HG02763 (cell line): Measurements from ENCODE around the gene MYL3.

ENCODE experiments used
- ATAC-seq: cut with Tn5 transposase; IDR thresholded peaks from one replicate; pipeline ENCODE4 v1.9.1; 2021; ENCODE audit warnings: mild to moderate bottlenecking, moderate library complexity; ENCODE audit not compliant: unreplicated experiment

MYL3 gene

GRCh38 chr3:46899151-46900006 lies 36.1 kb upstream of the MYL3 start:
- ATAC-seq, result no peak

GRCh38 chr3:46898321-46899150 lies 35.3 kb upstream of the MYL3 start:
- no peak for ATAC-seq

DNA sequence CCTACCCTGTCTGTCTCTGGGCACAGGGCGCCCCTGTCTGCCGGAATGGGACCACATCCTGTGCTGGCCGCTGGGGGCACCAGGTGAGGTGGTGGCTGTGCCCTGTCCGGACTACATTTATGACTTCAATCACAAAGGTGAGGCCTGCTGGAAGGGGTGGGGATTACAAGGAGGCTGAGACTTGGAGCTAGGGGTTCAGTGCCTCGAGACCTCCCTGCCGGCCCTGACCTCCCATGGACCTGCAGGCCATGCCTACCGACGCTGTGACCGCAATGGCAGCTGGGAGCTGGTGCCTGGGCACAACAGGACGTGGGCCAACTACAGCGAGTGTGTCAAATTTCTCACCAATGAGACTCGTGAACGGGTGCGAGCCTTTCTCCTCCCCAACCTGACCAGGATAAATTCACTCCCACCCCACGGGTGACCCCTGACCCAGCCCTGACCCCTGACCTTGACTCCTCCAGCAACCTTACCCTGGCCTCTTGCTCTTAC lies 34.6 kb upstream of the MYL3 start:
- ATAC-seq, result no peak

DNA sequence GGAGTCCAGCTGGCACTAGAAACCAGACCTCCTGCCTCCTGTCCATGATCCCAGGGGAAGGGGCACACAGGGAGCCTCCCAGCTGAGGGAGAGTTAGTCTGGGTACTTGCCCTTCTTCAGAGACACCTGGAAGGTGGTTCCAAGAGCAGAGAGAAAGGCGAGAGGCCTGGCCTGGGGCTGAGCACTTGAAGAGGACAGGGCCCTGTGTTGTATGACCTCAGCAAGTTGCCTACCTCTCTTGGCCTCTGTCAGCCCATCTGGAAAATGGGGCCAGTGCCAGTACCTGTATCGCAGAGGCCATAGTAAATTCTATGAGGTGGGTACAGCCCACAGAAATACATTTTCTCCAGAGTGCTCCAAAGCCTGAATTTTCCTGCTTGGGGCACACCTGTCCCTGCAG lies 33.8 kb upstream of the MYL3 start:
- no peak for ATAC-seq

DNA sequence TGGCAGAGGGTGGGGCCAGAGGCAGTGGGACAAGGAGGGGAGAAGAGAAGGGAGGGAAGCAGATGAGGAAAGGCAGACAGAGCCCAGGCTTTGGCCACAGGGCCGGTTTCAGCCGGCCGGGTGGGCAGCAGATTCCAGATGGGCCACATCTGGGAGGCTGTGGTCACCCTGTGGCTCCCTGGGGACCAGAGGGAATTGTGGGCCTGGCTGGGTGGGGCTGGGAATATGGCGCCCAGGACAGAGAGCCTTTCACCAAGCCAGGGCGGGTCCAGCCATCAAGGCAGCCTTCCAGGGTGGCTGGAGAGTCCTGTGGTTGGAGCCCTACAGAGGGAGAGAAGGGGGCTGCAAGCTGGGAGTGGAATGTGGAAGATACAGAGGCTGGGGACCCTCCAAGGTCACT lies 33.1 kb upstream of the MYL3 start:
- no peak for ATAC-seq

GRCh38 chr3:46895761-46896160 lies 32.5 kb upstream of the MYL3 start:
- ATAC-seq, result no peak

- no peak for ATAC-seq
These were observed 32.0 kb upstream of the MYL3 start for GRCh38 chr3:46895204-46895660.

DNA sequence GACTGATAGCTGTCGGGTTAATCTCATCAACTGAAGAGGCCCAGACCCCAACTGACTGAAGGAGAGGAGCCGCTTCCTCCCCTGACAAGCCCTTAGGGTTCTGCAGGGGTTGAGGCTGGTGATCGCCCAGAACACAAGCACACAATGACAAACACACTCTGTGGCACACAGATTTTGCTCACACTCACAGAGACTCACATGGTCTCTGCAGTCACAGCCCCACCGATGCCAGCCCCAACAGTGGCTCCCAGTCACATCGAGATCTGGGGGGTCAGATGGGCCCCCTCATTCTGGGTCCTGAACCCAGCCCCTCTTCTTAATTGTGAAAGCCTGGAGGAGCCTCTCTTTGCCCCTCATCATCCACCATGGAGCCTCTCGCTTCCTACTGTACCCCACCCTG lies 31.0 kb upstream of the MYL3 start:
- no peak for ATAC-seq

GRCh38 chr3:46893763-46894162 lies 30.5 kb upstream of the MYL3 start:
- no peak for ATAC-seq

GRCh38 chr3:46893146-46893748 lies 30.0 kb upstream of the MYL3 start:
- ATAC-seq, result no peak

DNA sequence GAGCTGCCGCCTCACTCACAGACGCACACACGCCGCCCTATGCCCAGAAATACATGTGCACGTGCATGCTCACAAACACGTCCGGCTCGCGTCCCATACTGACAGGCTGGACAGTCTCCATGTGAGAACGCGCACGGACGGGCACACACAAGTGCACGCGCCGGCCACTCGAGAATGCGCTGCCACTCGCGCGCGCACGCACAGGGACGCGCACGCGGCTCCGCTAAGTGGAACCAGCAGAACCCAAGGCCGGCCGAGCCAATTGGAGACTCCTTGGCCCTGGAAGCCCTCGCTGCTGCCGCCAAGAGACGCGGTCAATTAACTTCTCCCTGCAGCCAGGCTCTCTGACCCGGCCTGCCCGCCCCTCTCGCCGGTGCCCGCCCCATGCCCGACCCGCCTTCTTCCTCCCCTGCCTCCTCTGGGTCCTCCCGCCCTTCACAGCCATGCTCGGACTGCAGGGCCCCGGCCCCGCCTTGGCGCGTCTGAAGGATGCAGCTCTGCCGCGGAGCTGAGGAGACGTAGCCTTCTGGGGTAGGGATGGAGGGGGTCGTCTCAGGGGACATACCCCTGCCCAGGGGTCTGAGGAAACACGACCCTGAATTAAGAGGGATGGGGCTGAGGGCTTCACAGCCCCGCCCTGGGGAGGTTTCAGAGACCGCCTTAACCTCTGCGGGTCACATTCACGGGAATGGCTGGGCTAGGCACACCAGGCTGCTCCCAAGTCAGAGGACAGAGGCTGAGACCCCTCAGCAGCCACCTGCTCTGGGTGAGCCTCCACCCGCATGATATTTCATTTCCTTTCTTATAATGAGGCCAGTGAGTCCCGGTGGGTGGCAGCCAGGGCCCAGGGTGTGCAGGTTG lies 29.3 kb upstream of the MYL3 start:
- no peak for ATAC-seq

DNA sequence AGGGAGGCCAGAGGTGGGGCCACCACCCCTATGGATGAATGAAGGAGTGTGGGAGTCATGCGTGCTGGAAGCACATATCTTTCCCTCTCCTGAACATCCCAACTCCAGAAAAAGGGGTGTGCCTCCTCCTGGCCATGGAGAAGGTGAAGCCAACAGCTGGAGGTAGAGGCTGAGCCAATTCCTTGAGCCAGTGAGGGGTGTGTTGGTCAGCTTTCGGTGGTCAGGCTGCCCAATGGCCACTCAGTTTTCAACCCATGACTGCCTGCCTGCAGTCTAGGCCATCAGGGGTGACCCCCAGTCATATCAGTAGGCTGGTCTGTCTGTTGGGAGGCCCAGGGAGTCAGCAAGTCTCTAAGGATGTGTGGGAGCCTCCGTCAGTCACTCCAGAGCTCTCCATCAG lies 27.9 kb upstream of the MYL3 start:
- no peak for ATAC-seq

- ATAC-seq, result no peak
These were observed 26.9 kb upstream of the MYL3 start for GRCh38 chr3:46890132-46890531.

DNA sequence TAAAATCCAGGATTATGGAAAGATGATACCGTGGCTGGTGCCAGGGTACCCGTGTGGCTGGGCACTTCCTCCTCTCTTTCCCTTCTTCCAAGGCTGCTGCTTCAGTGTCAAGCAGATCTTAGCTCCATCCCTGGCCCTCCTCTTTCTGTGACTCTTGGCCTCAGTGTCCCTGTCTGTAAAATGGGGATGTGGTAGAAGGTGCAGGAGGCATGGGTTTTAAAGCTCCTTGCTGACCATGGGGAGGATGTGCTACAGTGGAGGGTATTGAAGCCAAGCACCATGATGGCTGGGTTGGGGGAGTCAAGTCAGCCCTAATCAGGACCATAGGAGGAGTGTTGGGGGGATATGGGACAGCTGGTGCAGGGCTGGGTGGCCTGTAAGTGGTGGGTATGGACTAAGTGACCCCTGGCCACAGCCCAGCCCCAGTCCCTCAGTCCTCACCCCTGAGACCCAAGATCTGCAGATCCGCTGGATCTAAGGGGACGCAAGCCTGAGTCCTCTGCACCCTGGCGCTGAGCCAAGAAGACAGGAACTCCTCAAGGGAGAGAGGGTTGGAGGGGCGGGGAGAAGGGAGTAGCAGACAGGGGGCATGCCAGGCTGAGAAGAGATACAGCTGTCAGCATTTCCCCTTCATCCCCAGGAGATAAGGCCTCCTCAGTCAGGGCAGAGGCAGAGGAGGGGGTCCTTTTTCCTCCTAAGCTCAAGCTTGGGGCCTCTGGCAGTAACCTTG lies 26.3 kb upstream of the MYL3 start:
- ATAC-seq, result no peak

DNA sequence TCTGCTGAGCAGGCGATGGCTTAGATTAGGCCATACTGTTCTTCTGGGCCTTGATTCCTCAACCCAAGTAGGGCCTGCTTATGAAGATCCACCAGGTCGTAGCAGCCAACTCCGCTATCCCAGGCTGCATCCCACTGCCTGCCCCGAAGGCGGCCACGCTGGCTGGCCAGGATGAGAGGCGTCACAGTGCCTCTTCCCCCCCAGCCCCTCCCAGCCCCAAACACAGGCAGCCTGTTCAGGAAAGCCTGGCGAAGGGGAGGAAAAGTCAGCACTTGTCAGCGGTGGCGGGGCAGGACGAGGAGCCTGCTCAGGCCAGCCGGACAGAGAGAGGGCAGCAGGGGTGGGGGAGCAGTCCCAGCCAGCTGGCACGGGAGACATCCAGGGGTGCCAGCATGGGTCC lies 25.5 kb upstream of the MYL3 start:
- ATAC-seq, result no peak

- ATAC-seq, result no peak
These were observed 24.8 kb upstream of the MYL3 start for GRCh38 chr3:46887980-46888494.

DNA sequence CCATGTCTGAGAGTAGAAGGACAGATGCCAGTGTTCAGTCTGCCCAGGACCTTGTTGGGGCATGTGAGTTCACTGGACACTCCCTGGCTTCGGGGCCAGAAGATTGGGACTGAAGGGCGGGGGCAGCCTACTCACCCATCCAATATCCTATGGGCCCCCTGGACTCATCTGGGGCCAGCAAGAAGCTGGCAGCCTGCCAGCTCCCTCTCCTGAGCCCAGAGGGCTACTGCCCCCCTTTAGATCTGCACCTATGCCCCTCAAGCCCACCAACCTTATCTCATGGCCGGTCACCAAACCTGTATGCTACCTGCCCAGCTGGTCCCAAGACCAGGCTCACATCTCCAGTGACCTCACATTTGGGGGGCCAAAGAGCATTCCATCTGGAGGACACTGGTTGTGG lies 22.4 kb upstream of the MYL3 start:
- no peak for ATAC-seq

DNA sequence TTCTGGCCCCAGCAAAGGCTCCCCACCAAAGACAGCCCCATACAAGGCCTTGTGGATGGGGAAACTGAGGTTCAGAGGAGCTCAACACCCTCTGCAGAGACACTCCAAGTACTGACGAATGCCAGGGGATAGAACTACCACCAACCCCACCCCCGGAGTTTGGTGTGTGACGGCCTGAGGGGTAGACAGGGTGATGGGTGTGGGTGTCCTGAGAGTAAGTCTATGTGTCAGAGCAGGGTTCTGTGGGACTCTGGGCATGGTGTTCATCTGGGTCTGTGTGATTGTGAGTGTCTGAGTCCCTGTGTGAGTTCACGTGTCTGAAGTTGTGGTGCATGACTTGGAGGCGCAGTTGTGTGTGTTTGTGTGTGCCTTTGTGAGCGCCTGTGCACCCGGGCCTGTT lies 21.7 kb upstream of the MYL3 start:
- no peak for ATAC-seq

GRCh38 chr3:46884427-46884826 lies 21.2 kb upstream of the MYL3 start:
- no peak for ATAC-seq

GRCh38 chr3:46883830-46884185 lies 20.6 kb upstream of the MYL3 start:
- no peak for ATAC-seq
